GM18870 (cell line): ENCODE results near the gene KREMEN2.

Experiments used
- ATAC-seq: cut with Tn5 transposase; IDR thresholded peaks from one replicate; pipeline ENCODE4 v1.9.1; 2021; ENCODE audit warnings: moderate library complexity; ENCODE audit not compliant: unreplicated experiment

Gene KREMEN2

GRCh38 chr16:2976201-2976600 lies 12.1 kb downstream of the KREMEN2 start:
- no peak for ATAC-seq

GRCh38 chr16:2976673-2977072 lies 12.6 kb downstream of the KREMEN2 start:
- no peak for ATAC-seq

- no peak for ATAC-seq
These were observed 13.4 kb downstream of the KREMEN2 start for GRCh38 chr16:2977440-2977839.

GRCh38 chr16:2979669-2980226 lies 15.7 kb downstream of the KREMEN2 start:
- ATAC-seq = no peak

- no peak for ATAC-seq
These were observed 16.4 kb downstream of the KREMEN2 start, which contains the start of gene PKMYT1 for GRCh38 chr16:2980227-2981176. PKMYT1 (minus strand) TSS chr16:2980446; CDS start chr16:2979657, 789 bp downstream.

GRCh38 chr16:2981177-2981898 lies 17.3 kb downstream of the KREMEN2 start:
- no peak for ATAC-seq

GRCh38 chr16:2981899-2982250 lies 17.8 kb downstream of the KREMEN2 start:
- no peak for ATAC-seq

GRCh38 chr16:2982402-2982801 lies 18.3 kb downstream of the KREMEN2 start:
- no peak for ATAC-seq

GRCh38 chr16:2983706-2984136 lies 19.6 kb downstream of the KREMEN2 start:
- ATAC-seq = no peak

GRCh38 chr16:2985462-2985861 lies 21.4 kb downstream of the KREMEN2 start:
- ATAC-seq = no peak

- ATAC-seq = no peak
These were observed 21.8 kb downstream of the KREMEN2 start for GRCh38 chr16:2985893-2986355.

- no peak for ATAC-seq
These were observed 22.6 kb downstream of the KREMEN2 start for GRCh38 chr16:2986623-2987188.

GRCh38 chr16:2987286-2987685 lies 23.2 kb downstream of the KREMEN2 start:
- ATAC-seq = no peak

- ATAC-seq = no peak
These were observed 23.8 kb downstream of the KREMEN2 start for GRCh38 chr16:2987833-2988232.

- no peak for ATAC-seq
These were observed 24.6 kb downstream of the KREMEN2 start for GRCh38 chr16:2988590-2989099.

GRCh38 chr16:2990891-2991290 lies 26.8 kb downstream of the KREMEN2 start:
- no peak for ATAC-seq

GRCh38 chr16:2991566-2992261 lies 27.6 kb downstream of the KREMEN2 start:
- no peak for ATAC-seq

GRCh38 chr16:2992383-2993081 lies 28.5 kb downstream of the KREMEN2 start:
- ATAC-seq = no peak

GRCh38 chr16:2996298-2996697 lies 32.2 kb downstream of the KREMEN2 start:
- no peak for ATAC-seq

- no peak for ATAC-seq
These were observed 35.9 kb downstream of the KREMEN2 start for GRCh38 chr16:2999929-3000328.
